SK-N-SH (cell line): ENCODE data around the gene TRIM67. TPM values are rescaled to one million over a fixed set of nuclear protein-coding genes. Genes with fewer than 3 reads are reported as not detected.

Experiments
- CTCF ChIA-PET: fragments of 300-600, 350-600 bp; formaldehyde crosslinking; extraction: SDS; loops from one replicate; lab custom pipeline; 2021; lab: Yijun Ruan, JAX
- POLR2A ChIA-PET: fragments of 350-600 bp; sonication (Branson Sonifier 250); formaldehyde crosslinking; extraction: SDS; loops from one replicate; lab custom pipeline; 2020; ENCODE audit warnings: antibody characterized with exemption, inconsistent platforms; lab: Yijun Ruan, JAX
- DNase-seq: peaks from one replicate; pipeline ENCODE4 v3.0.0; 2012
- H2AFZ ChIP-seq: fragments of 200-600 bp; sonication (generic); 2 replicates; pipeline ENCODE4 v1.8.1; 2016; ENCODE audit warnings: antibody characterized with exemption, mild to moderate bottlenecking, low read depth
- H3F3A ChIP-seq: fragments of 200-600 bp; sonication (generic); replicated peaks from 2 replicates; pipeline ENCODE3; 2016; ENCODE audit warnings: antibody characterized with exemption, mild to moderate bottlenecking; ENCODE audit not compliant: insufficient read depth
- H3K27ac ChIP-seq, 2 experiments: fragments of 200-500 bp in 1 of 2; fragments of 200-600 bp in 1 of 2; sonication (Bioruptor generic) in 1 of 2; sonication (generic), shearing (Covaris generic) in 1 of 2; 2 replicates each; pipeline versions ENCODE4 v1.5.1 to v1.6.1; 2014 to 2016; ENCODE audit warnings: low read depth in 2 of 2, inconsistent platforms in 1 of 2, low read length in 1 of 2, mild to moderate bottlenecking in 1 of 2, mixed read lengths in 1 of 2
- H3K27me3 ChIP-seq: fragments of 200-600 bp; sonication (generic), shearing (Covaris generic); 2 replicates; pipeline ENCODE4 v1.6.1; 2016; ENCODE audit warnings: mixed run types; ENCODE audit not compliant: insufficient read depth
- H3K36me3 ChIP-seq, 2 experiments: fragments of 200-500 bp in 1 of 2; fragments of 200-600 bp in 1 of 2; sonication (Bioruptor generic) in 1 of 2; sonication (generic) in 1 of 2; replicated peaks in 1 of 2; 2 replicates each; pipeline versions ENCODE3 to v1.5.1; 2014 to 2016; ENCODE audit warnings: low read length in 1 of 2, mild to moderate bottlenecking in 1 of 2; ENCODE audit not compliant: insufficient read depth in 2 of 2, control insufficient read depth in 1 of 2
- H3K4me1 ChIP-seq, 2 experiments: fragments of 200-500 bp in 1 of 2; fragments of 200-600 bp in 1 of 2; sonication (Bioruptor generic) in 1 of 2; sonication (generic), shearing (Covaris generic) in 1 of 2; 2 replicates each; pipeline versions ENCODE4 v1.5.1 to v1.6.1; 2014 to 2016; ENCODE audit warnings: low read depth in 1 of 2, low read length in 1 of 2, mixed run types in 1 of 2; ENCODE audit not compliant: insufficient read depth in 2 of 2, control insufficient read depth in 1 of 2
- H3K4me2 ChIP-seq: fragments of 200-600 bp; sonication (generic), shearing (Covaris generic); 2 replicates; pipeline ENCODE4 v1.6.1; 2017; ENCODE audit warnings: mixed run types
- H3K4me3 ChIP-seq, 2 experiments: fragments of 200-500 bp in 1 of 2; fragments of 200-600 bp in 1 of 2; sonication (Bioruptor generic) in 1 of 2; sonication (generic), shearing (Covaris generic) in 1 of 2; 2 replicates each; pipeline versions ENCODE4 v1.5.1 to v1.8.1; 2014 to 2016; ENCODE audit warnings: low read depth in 2 of 2, inconsistent platforms in 1 of 2, low read length in 1 of 2, mild to moderate bottlenecking in 1 of 2, mixed read lengths in 1 of 2, moderate library complexity in 1 of 2
- H3K79me2 ChIP-seq: fragments of 200-600 bp; sonication (generic); 2 replicates; pipeline ENCODE4 v1.8.1; 2017; ENCODE audit warnings: mild to moderate bottlenecking; ENCODE audit not compliant: insufficient read depth
- H3K9ac ChIP-seq: fragments of 200-600 bp; sonication (generic); 2 replicates; pipeline ENCODE4 v1.6.1; 2017; ENCODE audit warnings: mixed run types
- H3K9me2 ChIP-seq: fragments of 200-600 bp; sonication (generic); 2 replicates; pipeline ENCODE4 v1.6.1; 2017; ENCODE audit warnings: mixed run types
- H3K9me3 ChIP-seq: fragments of 200-600 bp; sonication (generic); 2 replicates; pipeline ENCODE4 v1.6.1; 2017; ENCODE audit warnings: mixed run types, mild to moderate bottlenecking, moderate library complexity
- H4K20me1 ChIP-seq: fragments of 200-600 bp; sonication (generic); 2 replicates; pipeline ENCODE4 v1.6.1; 2017; ENCODE audit warnings: mild to moderate bottlenecking, mixed run types; ENCODE audit not compliant: insufficient read depth
- CHD2 ChIP-seq: fragments of 150-350 bp; IDR thresholded peaks from 2 replicates; pipeline ENCODE4 v1.6.1; 2018; ENCODE audit warnings: low read length; ENCODE audit not compliant: partially characterized antibody
- CTCF ChIP-seq: fragments of 200-600 bp; sonication (generic); IDR thresholded peaks from 2 replicates; pipeline ENCODE4 v1.6.1; 2017; ENCODE audit warnings: antibody characterized with exemption, mild to moderate bottlenecking, moderate library complexity
- ELF1 ChIP-seq: IDR thresholded peaks from 2 replicates; pipeline ENCODE4 v1.4.0; 2012
- EP300 ChIP-seq, 2 experiments: IDR thresholded peaks; 2 replicates each; pipeline versions ENCODE4 v1.4.0 to v1.6.1; 2012; ENCODE audit warnings: borderline replicate concordance in 1 of 2, low read depth in 1 of 2, low read length in 1 of 2
- FOSL2 ChIP-seq: IDR thresholded peaks from 2 replicates; pipeline ENCODE4 v1.4.0; 2012; ENCODE audit warnings: low read depth, mild to moderate bottlenecking, moderate library complexity, borderline replicate concordance
- FOXM1 ChIP-seq: IDR thresholded peaks from 2 replicates; pipeline ENCODE4 v1.4.0; 2012; ENCODE audit warnings: low read depth, mild to moderate bottlenecking
- GABPA ChIP-seq: IDR thresholded peaks from 2 replicates; pipeline ENCODE4 v1.4.0; 2012; ENCODE audit warnings: low read depth, mild to moderate bottlenecking
- GATA2 ChIP-seq: sonication (generic); formaldehyde crosslinking; IDR thresholded peaks from 2 replicates; pipeline ENCODE4 v1.5.0; 2020; ENCODE audit warnings: mild to moderate bottlenecking, missing genetic modification reagents
- MEF2A ChIP-seq: IDR thresholded peaks from 2 replicates; pipeline ENCODE4 v1.4.0; 2012; ENCODE audit warnings: low read depth, borderline replicate concordance
- NFIC ChIP-seq: IDR thresholded peaks from 2 replicates; pipeline ENCODE4 v1.4.0; 2012; ENCODE audit warnings: borderline replicate concordance
- NRF1 ChIP-seq: IDR thresholded peaks from 2 replicates; pipeline ENCODE4 v1.6.1; 2012; ENCODE audit warnings: low read depth, mild to moderate bottlenecking, low read length
- PBX3 ChIP-seq: IDR thresholded peaks from 2 replicates; pipeline ENCODE4; 2012
- POLR2AphosphoS5 ChIP-seq: IDR thresholded peaks from 2 replicates; pipeline ENCODE4 v1.6.1; 2012; ENCODE audit warnings: low read depth, low read length
- RAD21 ChIP-seq: IDR thresholded peaks from 2 replicates; pipeline ENCODE4 v1.6.1; 2012; ENCODE audit warnings: mild to moderate bottlenecking, low read length
- RCOR1 ChIP-seq: fragments of 150-350 bp; IDR thresholded peaks from 2 replicates; pipeline ENCODE4 v1.6.1; 2017; ENCODE audit warnings: antibody characterized with exemption, low read length
- RXRA ChIP-seq: IDR thresholded peaks from 2 replicates; pipeline ENCODE4 v1.4.0; 2012; ENCODE audit warnings: low read depth, mild to moderate bottlenecking, borderline replicate concordance
- SMC3 ChIP-seq: IDR thresholded peaks from 2 replicates; pipeline ENCODE4 v1.6.1; 2012; ENCODE audit warnings: low read depth, low read length, improper control_type of control experiment
- TCF12 ChIP-seq: IDR thresholded peaks from 2 replicates; pipeline ENCODE4 v1.4.0; 2012
- TEAD4 ChIP-seq: IDR thresholded peaks from 2 replicates; pipeline ENCODE4 v1.4.0; 2012; ENCODE audit warnings: mild to moderate bottlenecking, borderline replicate concordance; ENCODE audit not compliant: insufficient read depth
- YY1 ChIP-seq: IDR thresholded peaks from 2 replicates; pipeline ENCODE4 v1.4.0; 2012; ENCODE audit warnings: low read depth, mild to moderate bottlenecking
- WGBS: methylation state at CpG from one replicate; pipeline ENCODE4 v1.1.6; 2017; ENCODE audit warnings: low lambda C conversion rate; 5-methylcytosine and 5-hydroxymethylcytosine counted together
- polyA plus RNA-seq, 3 experiments: library from polyadenylated mRNA; depleted of rRNA; stranded (reverse); fragments of >200 nt; gene quantifications; 2 replicates each; pipeline ENCODE4 v1.2.3, GENCODE V29; 2012
- TF ChIP-seq, protein P1 (sequence below): IDR thresholded peaks from 2 replicates; pipeline ENCODE4 v1.4.0; 2012; ENCODE audit warnings: low read depth, borderline replicate concordance
- TF ChIP-seq, protein P2 (sequence below): IDR thresholded peaks from 2 replicates; pipeline ENCODE4 v1.4.0; 2012; ENCODE audit warnings: low read depth, borderline replicate concordance

Gene TRIM67
- polyA plus RNA-seq, 1 of the 3 experiments (the other 2 are of a cell fraction), result not detected

- no peaks in the 10 kb centered on the region for H3K9me2 ChIP-seq
- peaks cover 0 to 4% of the 10 kb centered on the region in 2 experiments; a peak in 1 of 4 replicates for H3K4me1 ChIP-seq
- H4K20me1 ChIP-seq, result no peaks in the 10 kb centered on the region
- POLR2A ChIA-PET, result no interaction called here
- no peaks in the 10 kb centered on the region for H3K36me3 ChIP-seq
- H3K9ac ChIP-seq, result no peak overlapping the region
- TF ChIP-seq, protein P1, sequence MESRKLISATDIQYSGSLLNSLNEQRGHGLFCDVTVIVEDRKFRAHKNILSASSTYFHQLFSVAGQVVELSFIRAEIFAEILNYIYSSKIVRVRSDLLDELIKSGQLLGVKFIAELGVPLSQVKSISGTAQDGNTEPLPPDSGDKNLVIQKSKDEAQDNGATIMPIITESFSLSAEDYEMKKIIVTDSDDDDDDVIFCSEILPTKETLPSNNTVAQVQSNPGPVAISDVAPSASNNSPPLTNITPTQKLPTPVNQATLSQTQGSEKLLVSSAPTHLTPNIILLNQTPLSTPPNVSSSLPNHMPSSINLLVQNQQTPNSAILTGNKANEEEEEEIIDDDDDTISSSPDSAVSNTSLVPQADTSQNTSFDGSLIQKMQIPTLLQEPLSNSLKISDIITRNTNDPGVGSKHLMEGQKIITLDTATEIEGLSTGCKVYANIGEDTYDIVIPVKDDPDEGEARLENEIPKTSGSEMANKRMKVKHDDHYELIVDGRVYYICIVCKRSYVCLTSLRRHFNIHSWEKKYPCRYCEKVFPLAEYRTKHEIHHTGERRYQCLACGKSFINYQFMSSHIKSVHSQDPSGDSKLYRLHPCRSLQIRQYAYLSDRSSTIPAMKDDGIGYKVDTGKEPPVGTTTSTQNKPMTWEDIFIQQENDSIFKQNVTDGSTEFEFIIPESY, result no peak
- TF ChIP-seq MEF2A, result no peak
- TF ChIP-seq GATA2 (CRISPR knock-in tag), result no peak
- no peak for TF ChIP-seq ELF1
- TF ChIP-seq RXRA, result no peak
- TF ChIP-seq RCOR1, result no peak
- TF ChIP-seq NRF1, result no peak
- TF ChIP-seq, all 33 proteins: peak for 0
- no peak for DNase-seq
- no peak overlapping the region for H3K4me2 ChIP-seq
- no peak overlapping the region for H2AFZ ChIP-seq
- H3F3A ChIP-seq, result no peaks in the 10 kb centered on the region
- no peak overlapping the region for H3K27ac ChIP-seq
- WGBS, result 67% methylated on average over 4 of the region's 6 CpGs
- no peak overlapping the region for H3K4me3 ChIP-seq
- H3K27me3 ChIP-seq, result peaks cover 5% of the 10 kb centered on the region; the same call in 1 of the 2 replicates
- CTCF ChIA-PET, result interaction anchor here (0.9 to 4.4 kb wide), 30 partner anchors 10 to 568 kb away, joined by 3 to 31 read pairs (median 4); partner anchors contain the start of genes COG2 and FAM89A
- no peaks in the 10 kb centered on the region for H3K9me3 ChIP-seq
- H3K79me2 ChIP-seq, result no peaks in the 10 kb centered on the region
Measured at GRCh38 chr1:231210126-231210525, 48.3 kb downstream of the TRIM67 start.

DNA sequence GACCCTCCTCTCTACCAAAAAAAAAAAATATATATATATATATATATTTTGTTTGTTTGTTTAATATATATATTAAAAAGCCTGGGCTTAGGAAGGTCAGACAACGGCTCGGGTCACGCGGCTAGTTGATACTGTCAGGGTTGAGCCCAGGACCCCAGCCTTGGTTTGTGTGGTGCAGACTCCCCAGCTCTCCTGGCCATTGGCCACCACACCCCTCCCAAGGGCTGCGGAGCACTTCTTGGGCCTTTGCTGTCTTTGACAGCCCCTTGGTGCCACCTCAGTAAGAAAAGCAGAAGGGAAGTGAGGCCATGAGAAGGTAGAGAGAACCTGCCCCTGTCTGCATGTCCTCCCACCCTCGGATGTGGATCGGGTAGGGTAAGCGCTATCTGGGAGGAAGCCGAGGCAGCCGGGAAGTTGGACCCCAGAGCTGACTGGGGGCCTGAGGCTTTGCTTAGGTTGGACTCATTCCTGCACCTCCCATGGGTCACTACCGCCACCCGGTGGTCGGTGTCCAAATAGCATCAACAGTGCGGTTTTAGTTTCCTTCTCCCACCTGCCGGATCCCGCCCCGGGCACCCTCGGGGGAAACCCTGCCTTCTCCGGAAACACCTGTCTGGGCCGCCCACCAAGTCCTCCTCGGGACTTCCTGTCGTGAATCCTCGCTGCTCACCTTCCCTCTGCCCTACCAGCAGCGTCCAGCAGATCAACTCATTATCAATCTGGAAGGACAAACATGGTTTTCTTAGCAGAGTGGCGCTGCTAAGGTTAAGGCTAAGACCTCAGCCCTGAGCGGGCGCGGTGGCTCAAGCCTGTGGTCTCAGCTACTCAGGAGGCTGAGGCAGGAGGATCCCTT is 49.4 kb downstream of the TRIM67 start:
- peak overlapping the region; percentile 51 to 90 for H3K4me3 ChIP-seq
- peak; percentile 86 for DNase-seq
- no peaks in the 10 kb centered on the region for H3K9me3 ChIP-seq
- H2AFZ ChIP-seq, result peak overlapping the region; percentile 90
- no peaks in the 10 kb centered on the region for H4K20me1 ChIP-seq
- no peaks in the 10 kb centered on the region for H3K79me2 ChIP-seq
- no peaks in the 10 kb centered on the region for H3K9me2 ChIP-seq
- H3K27me3 ChIP-seq, result peaks cover 5% of the 10 kb centered on the region; the same call in 1 of the 2 replicates
- peak overlapping the region; percentile 96 for H3K4me2 ChIP-seq
- POLR2A ChIA-PET, result no interaction called here
- CTCF ChIA-PET, result interaction anchor here (0.5 to 4.4 kb wide), 51 partner anchors 9 to 572 kb away, joined by 3 to 31 read pairs (median 4); partner anchors contain the start of genes COG2 and FAM89A
- 20% methylated on average over 26 of the region's 28 CpGs for WGBS
- H3K9ac ChIP-seq, result peak overlapping the region; percentile 25; the same call in 1 of the 2 replicates
- H3K27ac ChIP-seq, result no peak overlapping the region
- H3F3A ChIP-seq, result no peaks in the 10 kb centered on the region
- H3K4me1 ChIP-seq, result peaks cover 0 to 4% of the 10 kb centered on the region in 2 experiments; a peak in 1 of 4 replicates
- H3K36me3 ChIP-seq, result no peaks in the 10 kb centered on the region
- TF ChIP-seq GATA2 (CRISPR knock-in tag), result no peak
- TF ChIP-seq, protein P2, sequence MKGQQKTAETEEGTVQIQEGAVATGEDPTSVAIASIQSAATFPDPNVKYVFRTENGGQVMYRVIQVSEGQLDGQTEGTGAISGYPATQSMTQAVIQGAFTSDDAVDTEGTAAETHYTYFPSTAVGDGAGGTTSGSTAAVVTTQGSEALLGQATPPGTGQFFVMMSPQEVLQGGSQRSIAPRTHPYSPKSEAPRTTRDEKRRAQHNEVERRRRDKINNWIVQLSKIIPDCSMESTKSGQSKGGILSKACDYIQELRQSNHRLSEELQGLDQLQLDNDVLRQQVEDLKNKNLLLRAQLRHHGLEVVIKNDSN, result no peak
- TF ChIP-seq YY1, result no peak
- TF ChIP-seq FOSL2, result no peak
- peak; percentile 92 for TF ChIP-seq SMC3
- TF ChIP-seq NRF1, result 0 out of 2 replicates have a peak, but pooled peaks have one; percentile 5
- TF ChIP-seq NFIC, result no peak
- TF ChIP-seq RAD21, result peak; percentile 95
- no peak for TF ChIP-seq CHD2
- TF ChIP-seq TCF12, result no peak
- TF ChIP-seq MEF2A, result no peak
- TF ChIP-seq EP300 (IDR thresholded peaks at IDR 0.05; ENCODE audit: borderline replicate concordance in 1 of 2, low read depth in 1 of 2, low read length in 1 of 2), result no peak
- TF ChIP-seq RXRA, result no peak
- TF ChIP-seq CTCF, result peak; percentile 91
- no peak for TF ChIP-seq FOXM1
- TF ChIP-seq GABPA, result no peak
- TF ChIP-seq TEAD4, result no peak
- no peak for TF ChIP-seq PBX3
- TF ChIP-seq POLR2AphosphoS5, result no peak
